Measurements from ENCODE around the gene MYO1F. TPM values are rescaled to one million over a fixed set of nuclear protein-coding genes. Genes with fewer than 3 reads are reported as not detected.

Gene MYO1F
- total RNA-seq, 4 donors from 2014 or later: 6.6 to 70.7 (median 10.9) TPM

GRCh38 chr19:8600064-8600463 is 22.8 kb upstream of the MYO1F start:
- in situ Hi-C loops (cut with MboI; ENCODE audit: low pct_ligation_motif_present in 1 of 4, low pct_unique_long_range_greater_than_20kb in 1 of 4, low sequenced_read_pairs in 3 of 4): no loop called here
- DNase-seq: no peak
- H3K4me1 ChIP-seq: no peaks in the 10 kb centered on the region
- H3K27me3 ChIP-seq: no peaks in the 10 kb centered on the region
- 89 to 100% methylated on average over 2 of the region's 2 CpGs for WGBS, 2 donors (ENCODE audit: low coverage in 1 of 2)
- no peak overlapping the region for H3K4me3 ChIP-seq
- intact Hi-C loops (cut with DNase I; ENCODE audit: low total_unique reads): no loop called here
- H3K36me3 ChIP-seq: no peaks in the 10 kb centered on the region
- H3K27ac ChIP-seq: no peak overlapping the region
- no peaks in the 10 kb centered on the region for H3K9me3 ChIP-seq
- TF ChIP-seq POLR2AphosphoS5 (IDR thresholded peaks at IDR 0.05): no peak
- TF ChIP-seq CTCF (IDR thresholded peaks at IDR 0.05): no peak
- TF ChIP-seq EP300 (IDR thresholded peaks at IDR 0.05; ENCODE audit: low read depth): no peak
- no peak for TF ChIP-seq POLR2A (IDR thresholded peaks at IDR 0.05)

- intact Hi-C loops (cut with DNase I; ENCODE audit: low total_unique reads): no loop called here
- Histone ChIP-seq H3K27ac (no peak overlapping the region), H3K9me3 (no peaks in the 10 kb centered on the region), H3K4me3 (no peak overlapping the region), H3K27me3 (peaks cover 4% of the 10 kb centered on the region), H3K36me3 (no peaks in the 10 kb centered on the region), H3K4me1 (peaks cover 0 to 15% (median 6%) of the 10 kb centered on the region in 4 donors)
- TF ChIP-seq EP300 (IDR thresholded peaks at IDR 0.05; ENCODE audit: low read depth): no peak
- TF ChIP-seq CTCF (IDR thresholded peaks at IDR 0.05): no peak
- no peak for TF ChIP-seq POLR2A (IDR thresholded peaks at IDR 0.05)
- no peak for TF ChIP-seq POLR2AphosphoS5 (IDR thresholded peaks at IDR 0.05)
- DNase-seq: no peak
- in situ Hi-C loops (cut with MboI; ENCODE audit: low pct_ligation_motif_present in 1 of 4, low pct_unique_long_range_greater_than_20kb in 1 of 4, low sequenced_read_pairs in 3 of 4): no loop called here
- WGBS, 2 donors (ENCODE audit: low coverage in 1 of 2): 83% methylated on average over 23 of the region's 23 CpGs; no CpG with 5 or more reads in 1 of the 2 donors
Measured at GRCh38 chr19:8596168-8596567, 18.9 kb upstream of the MYO1F start.

- Histone ChIP-seq H3K27me3 (peaks cover 4% of the 10 kb centered on the region), H3K9me3 (no peaks in the 10 kb centered on the region), H3K4me1 (peaks cover 0 to 15% (median 6%) of the 10 kb centered on the region in 4 donors), H3K27ac (no peak overlapping the region), H3K4me3 (no peak overlapping the region), H3K36me3 (no peaks in the 10 kb centered on the region)
- no peak for DNase-seq
- intact Hi-C loops (cut with DNase I; ENCODE audit: low total_unique reads) (no loop called here), in situ Hi-C loops (cut with MboI; ENCODE audit: low pct_ligation_motif_present in 1 of 4, low pct_unique_long_range_greater_than_20kb in 1 of 4, low sequenced_read_pairs in 3 of 4) (no loop called here)
- TF ChIP-seq CTCF (IDR thresholded peaks at IDR 0.05) (no peak), EP300 (IDR thresholded peaks at IDR 0.05; ENCODE audit: low read depth) (no peak), POLR2AphosphoS5 (IDR thresholded peaks at IDR 0.05) (no peak), POLR2A (IDR thresholded peaks at IDR 0.05) (no peak)
- 69% methylated on average over 15 of the region's 15 CpGs; no CpG with 5 or more reads in 1 of the 2 donors for WGBS, 2 donors (ENCODE audit: low coverage in 1 of 2)
Measured at GRCh38 chr19:8595651-8596050, 18.4 kb upstream of the MYO1F start.

- H3K36me3 ChIP-seq: no peaks in the 10 kb centered on the region
- no peaks in the 10 kb centered on the region for H3K9me3 ChIP-seq
- DNase-seq: no peak
- WGBS, 2 donors (ENCODE audit: low coverage in 1 of 2): 70 to 91% methylated on average over 2 of the region's 2 CpGs
- H3K27ac ChIP-seq: no peak overlapping the region
- in situ Hi-C loops (cut with MboI; ENCODE audit: low pct_ligation_motif_present in 1 of 4, low pct_unique_long_range_greater_than_20kb in 1 of 4, low sequenced_read_pairs in 3 of 4): no loop called here
- peaks cover 4% of the 10 kb centered on the region for H3K27me3 ChIP-seq
- no peak overlapping the region for H3K4me3 ChIP-seq
- H3K4me1 ChIP-seq: peaks cover 0 to 15% (median 6%) of the 10 kb centered on the region in 4 donors
- intact Hi-C loops (cut with DNase I; ENCODE audit: low total_unique reads): loop anchor here (5.0 kb wide), 1 partner anchor 1583 kb away; no protein-coding TSS in a partner anchor
- TF ChIP-seq POLR2A (IDR thresholded peaks at IDR 0.05) (no peak), CTCF (IDR thresholded peaks at IDR 0.05) (no peak), EP300 (IDR thresholded peaks at IDR 0.05; ENCODE audit: low read depth) (no peak), POLR2AphosphoS5 (IDR thresholded peaks at IDR 0.05) (no peak)
Measured at GRCh38 chr19:8593931-8594330, 16.7 kb upstream of the MYO1F start.

Measured in transverse colon (tissue), 4 donors.